ENCODE results near the gene NGRN. TPM values are rescaled to one million over a fixed set of nuclear protein-coding genes. Genes with fewer than 3 reads are reported as not detected.

The NGRN gene
- total RNA-seq, 1 donor from 2014 or later: 114 TPM

GRCh38 chr15:90223441-90224165 is 41.9 kb upstream of the NGRN start:
- H3K36me3 ChIP-seq (ENCODE audit: control insufficient read depth, insufficient read depth, low read length): peaks cover 58% of the 10 kb centered on the region
- FAIRE-seq (no peak), DNase-seq (ENCODE audit: low read depth) (no peak)
- no peak for TF ChIP-seq CTCF (IDR thresholded peaks at IDR 0.05; ENCODE audit: insufficient read depth, low read length, severe bottlenecking)
- no peak overlapping the region for H3K4me3 ChIP-seq (ENCODE audit: low read depth, low read length)
- H3K27me3 ChIP-seq (ENCODE audit: control insufficient read depth, insufficient read depth, low read length): no peaks in the 10 kb centered on the region

GRCh38 chr15:90225047-90225446 is 40.4 kb upstream of the NGRN start:
- TF ChIP-seq CTCF (IDR thresholded peaks at IDR 0.05; ENCODE audit: insufficient read depth, low read length, severe bottlenecking): no peak
- Histone ChIP-seq H3K27me3 (ENCODE audit: control insufficient read depth, insufficient read depth, low read length) (no peaks in the 10 kb centered on the region), H3K36me3 (ENCODE audit: control insufficient read depth, insufficient read depth, low read length) (peaks cover 54% of the 10 kb centered on the region), H3K4me3 (ENCODE audit: low read depth, low read length) (no peak overlapping the region)
- DNase-seq (ENCODE audit: low read depth) (no peak), FAIRE-seq (no peak)

GRCh38 chr15:90225504-90226234 is 39.8 kb upstream of the NGRN start:
- no peak overlapping the region for H3K4me3 ChIP-seq (ENCODE audit: low read depth, low read length)
- FAIRE-seq: no peak
- H3K36me3 ChIP-seq (ENCODE audit: control insufficient read depth, insufficient read depth, low read length): peaks cover 52% of the 10 kb centered on the region
- no peak for DNase-seq (ENCODE audit: low read depth)
- H3K27me3 ChIP-seq (ENCODE audit: control insufficient read depth, insufficient read depth, low read length): no peaks in the 10 kb centered on the region
- TF ChIP-seq CTCF (IDR thresholded peaks at IDR 0.05; ENCODE audit: insufficient read depth, low read length, severe bottlenecking): no peak

GRCh38 chr15:90227336-90227735 is 38.1 kb upstream of the NGRN start:
- Histone ChIP-seq H3K4me3 (ENCODE audit: low read depth, low read length) (no peak overlapping the region), H3K36me3 (ENCODE audit: control insufficient read depth, insufficient read depth, low read length) (peaks cover 47% of the 10 kb centered on the region), H3K27me3 (ENCODE audit: control insufficient read depth, insufficient read depth, low read length) (no peaks in the 10 kb centered on the region)
- DNase-seq (ENCODE audit: low read depth): no peak
- FAIRE-seq: no peak
- TF ChIP-seq CTCF (IDR thresholded peaks at IDR 0.05; ENCODE audit: insufficient read depth, low read length, severe bottlenecking): no peak

- Histone ChIP-seq H3K27me3 (ENCODE audit: control insufficient read depth, insufficient read depth, low read length) (no peaks in the 10 kb centered on the region), H3K36me3 (ENCODE audit: control insufficient read depth, insufficient read depth, low read length) (peaks cover 43% of the 10 kb centered on the region), H3K4me3 (ENCODE audit: low read depth, low read length) (no peak overlapping the region)
- no peak for FAIRE-seq
- no peak for DNase-seq (ENCODE audit: low read depth)
- TF ChIP-seq CTCF (IDR thresholded peaks at IDR 0.05; ENCODE audit: insufficient read depth, low read length, severe bottlenecking): no peak
Observed at GRCh38 chr15:90227816-90228772, 37.4 kb upstream of the NGRN start.

All from bronchial epithelial cell (primary cell).